Mucosa of rectum (tissue), 2 donors: Measurements from ENCODE around the gene HLA-DRA.

Experiments
- H3K27ac ChIP-seq, 2 donors: one replicate each; pipeline ENCODE4 v1.7.0; 2013; ENCODE audit warnings: inconsistent platforms in 2 of 2, low read depth in 2 of 2, low read length in 2 of 2
- H3K27me3 ChIP-seq, 2 donors: one replicate each; pipeline ENCODE4 v1.7.0; 2013; ENCODE audit warnings: low read length in 2 of 2; ENCODE audit not compliant: control insufficient read depth in 2 of 2, insufficient read depth in 2 of 2
- H3K36me3 ChIP-seq, 2 donors: one replicate each; pipeline ENCODE4 v1.7.0; 2013; ENCODE audit warnings: low read length in 2 of 2; ENCODE audit not compliant: control insufficient read depth in 2 of 2, insufficient read depth in 2 of 2
- H3K4me1 ChIP-seq, 2 donors: one replicate each; pipeline ENCODE4 v1.7.0; 2013; ENCODE audit warnings: low read length in 2 of 2, mild to moderate bottlenecking in 1 of 2; ENCODE audit not compliant: control insufficient read depth in 2 of 2, insufficient read depth in 2 of 2
- H3K4me3 ChIP-seq, 2 donors: one replicate each; pipeline ENCODE4 v1.7.0; 2013; ENCODE audit warnings: low read length in 2 of 2
- H3K9ac ChIP-seq, 2 donors: one replicate each; pipeline ENCODE4 v1.7.0; 2013; ENCODE audit warnings: low read length in 2 of 2, low read depth in 1 of 2, mild to moderate bottlenecking in 1 of 2
- H3K9me3 ChIP-seq, 2 donors: one replicate each; pipeline ENCODE4 v1.7.0; 2013; ENCODE audit warnings: low read length in 2 of 2; ENCODE audit not compliant: control insufficient read depth in 2 of 2
- donor health status: healthy.
- donor health status: Normal muscosa, but diverticular disease.

The HLA-DRA gene

GRCh38 chr6:32439602-32440214 lies at the start of gene HLA-DRA:
TSS of gene HLA-DRA (plus strand) at chr6:32439887. CDS start at chr6:32439951, 64 bp downstream.
- Histone ChIP-seq H3K4me1 (no peaks in the 10 kb centered on the region), H3K27ac (peak within 1 kb of the TSS; percentile 61 to 82), H3K9me3 (no peaks in the 10 kb centered on the region), H3K36me3 (no peaks in the 10 kb centered on the region), H3K4me3 (peak within 1 kb of the TSS; percentile 64 to 75), H3K9ac (peak within 1 kb of the TSS; percentile 35 to 53), H3K27me3 (peaks cover 2 to 3% of the 10 kb centered on the region in 2 donors)

- H3K9me3 ChIP-seq, result no peaks in the 10 kb centered on the region
- H3K27ac ChIP-seq, result no peak overlapping the region
- H3K9ac ChIP-seq, result no peak overlapping the region
- peaks cover 3 to 9% of the 10 kb centered on the region in 2 donors for H3K27me3 ChIP-seq
- H3K36me3 ChIP-seq, result no peaks in the 10 kb centered on the region
- H3K4me1 ChIP-seq, result no peaks in the 10 kb centered on the region
- H3K4me3 ChIP-seq, result no peak overlapping the region
These were observed 48.2 kb upstream of the HLA-DRA start for GRCh38 chr6:32391505-32391904.

- Histone ChIP-seq H3K9ac (no peak overlapping the region), H3K27ac (no peak overlapping the region), H3K4me1 (no peaks in the 10 kb centered on the region), H3K36me3 (no peaks in the 10 kb centered on the region), H3K27me3 (peaks cover 5 to 17% of the 10 kb centered on the region in 2 donors), H3K4me3 (no peak overlapping the region), H3K9me3 (no peaks in the 10 kb centered on the region)
These were observed 45.8 kb upstream of the HLA-DRA start for GRCh38 chr6:32393665-32394420.

GRCh38 chr6:32396028-32396427 lies 43.7 kb upstream of the HLA-DRA start:
- H3K36me3 ChIP-seq, result no peaks in the 10 kb centered on the region
- H3K4me3 ChIP-seq, result no peak overlapping the region
- H3K4me1 ChIP-seq, result no peaks in the 10 kb centered on the region
- no peak overlapping the region for H3K27ac ChIP-seq
- peaks cover 7 to 23% of the 10 kb centered on the region in 2 donors for H3K27me3 ChIP-seq
- H3K9ac ChIP-seq, result no peak overlapping the region
- no peaks in the 10 kb centered on the region for H3K9me3 ChIP-seq

GRCh38 chr6:32397252-32397920 lies 42.3 kb upstream of the HLA-DRA start:
- H3K36me3 ChIP-seq, result no peaks in the 10 kb centered on the region
- peaks cover 7 to 28% of the 10 kb centered on the region in 2 donors for H3K27me3 ChIP-seq
- H3K9me3 ChIP-seq, result no peaks in the 10 kb centered on the region
- H3K4me3 ChIP-seq, result no peak overlapping the region
- H3K9ac ChIP-seq, result no peak overlapping the region
- no peak overlapping the region for H3K27ac ChIP-seq
- no peaks in the 10 kb centered on the region for H3K4me1 ChIP-seq

GRCh38 chr6:32401284-32401963 lies 38.3 kb upstream of the HLA-DRA start:
- Histone ChIP-seq H3K27me3 (peaks cover 14 to 44% of the 10 kb centered on the region in 2 donors), H3K36me3 (no peaks in the 10 kb centered on the region), H3K27ac (no peak overlapping the region), H3K4me1 (no peaks in the 10 kb centered on the region), H3K4me3 (no peak overlapping the region), H3K9ac (no peak overlapping the region), H3K9me3 (no peaks in the 10 kb centered on the region)

GRCh38 chr6:32402812-32403211 lies 36.9 kb upstream of the HLA-DRA start:
- Histone ChIP-seq H3K27me3 (peaks cover 23 to 54% of the 10 kb centered on the region in 2 donors), H3K4me1 (no peaks in the 10 kb centered on the region), H3K9ac (no peak overlapping the region)

GRCh38 chr6:32405656-32406055 lies 34.0 kb upstream of the HLA-DRA start:
- H3K4me3 ChIP-seq, result no peak overlapping the region
- H3K27ac ChIP-seq, result no peak overlapping the region
- peaks cover 24 to 56% of the 10 kb centered on the region in 2 donors for H3K27me3 ChIP-seq
- H3K36me3 ChIP-seq, result no peaks in the 10 kb centered on the region
- H3K9ac ChIP-seq, result no peak overlapping the region
- H3K4me1 ChIP-seq, result no peaks in the 10 kb centered on the region
- H3K9me3 ChIP-seq, result no peaks in the 10 kb centered on the region

More at GRCh38 chr6:32402812-32403211, 36.9 kb upstream of the HLA-DRA start:
- Histone ChIP-seq H3K36me3 (no peaks in the 10 kb centered on the region), H3K4me3 (no peak overlapping the region), H3K9me3 (no peaks in the 10 kb centered on the region), H3K27ac (no peak overlapping the region)

GRCh38 chr6:32406197-32406596 lies 33.5 kb upstream of the HLA-DRA start:
- Histone ChIP-seq H3K4me3 (no peak overlapping the region), H3K36me3 (no peaks in the 10 kb centered on the region)

More at GRCh38 chr6:32406197-32406596, 33.5 kb upstream of the HLA-DRA start:
- Histone ChIP-seq H3K9me3 (no peaks in the 10 kb centered on the region), H3K4me1 (no peaks in the 10 kb centered on the region), H3K9ac (no peak overlapping the region), H3K27ac (no peak overlapping the region), H3K27me3 (peaks cover 25 to 57% of the 10 kb centered on the region in 2 donors)
